KMS-11 (cell line): ENCODE results near the gene AADACL3.

Experiments used
- H2AFZ ChIP-seq: fragments of 200-600 bp; sonication (generic); 2 replicates; pipeline ENCODE4 v1.6.1; 2016; ENCODE audit warnings: antibody characterized with exemption, mixed run types, low read depth
- H3K27ac ChIP-seq: fragments of 200-600 bp; sonication (generic); 2 replicates; pipeline ENCODE4 v1.6.1; 2016; ENCODE audit warnings: mild to moderate bottlenecking, mixed run types
- H3K27me3 ChIP-seq: fragments of 200-600 bp; sonication (generic); 2 replicates; pipeline ENCODE4 v1.6.1; 2017; ENCODE audit warnings: mild to moderate bottlenecking, low read depth, mixed run types, moderate library complexity; ENCODE audit not compliant: insufficient read depth
- H3K36me3 ChIP-seq: fragments of 200-600 bp; sonication (generic); 2 replicates; pipeline ENCODE4 v1.6.1; 2017; ENCODE audit warnings: mild to moderate bottlenecking, mixed run types; ENCODE audit not compliant: insufficient read depth
- H3K4me1 ChIP-seq: fragments of 200-600 bp; sonication (generic); 2 replicates; pipeline ENCODE4 v1.6.1; 2016; ENCODE audit warnings: mild to moderate bottlenecking, low read depth, mixed run types; ENCODE audit not compliant: poor library complexity, severe bottlenecking
- H3K4me2 ChIP-seq: fragments of 200-600 bp; sonication (generic); 2 replicates; pipeline ENCODE4 v1.7.0; 2016; ENCODE audit warnings: mild to moderate bottlenecking, mixed run types
- H3K4me3 ChIP-seq: fragments of 200-600 bp; sonication (generic); IDR thresholded peaks from 2 replicates; pipeline ENCODE4 v1.6.1; 2017; ENCODE audit warnings: low read depth, low read length, mixed read lengths; ENCODE audit not compliant: insufficient read depth
- H3K79me2 ChIP-seq: fragments of 200-600 bp; sonication (generic); 2 replicates; pipeline ENCODE4 v1.6.1; 2016; ENCODE audit warnings: low read depth, mixed run types; ENCODE audit not compliant: insufficient read depth
- H3K9ac ChIP-seq: fragments of 200-600 bp; sonication (generic); 2 replicates; pipeline ENCODE4 v1.6.1; 2016; ENCODE audit warnings: mild to moderate bottlenecking, mixed run types
- H4K20me1 ChIP-seq: fragments of 200-600 bp; sonication (generic); 2 replicates; pipeline ENCODE4 v1.6.1; 2016; ENCODE audit warnings: mild to moderate bottlenecking, mixed run types; ENCODE audit not compliant: insufficient read depth
- CTCF ChIP-seq: fragments of 200-600 bp; sonication (generic); conservative IDR thresholded peaks from 2 replicates; pipeline ENCODE4 v1.6.1; 2017; ENCODE audit warnings: low read depth, mild to moderate bottlenecking, antibody characterized with exemption, low read length, moderate library complexity, mixed read lengths

Gene AADACL3

GRCh38 chr1:12692967-12693782 lies 22.7 kb upstream of the AADACL3 start:
- no peaks in the 10 kb centered on the region; the same call in 1 of the 2 replicates for H3K27me3 ChIP-seq
- H3K27ac ChIP-seq: no peak overlapping the region
- no peaks in the 10 kb centered on the region for H3K79me2 ChIP-seq
- H3K4me2 ChIP-seq: no peak overlapping the region
- H4K20me1 ChIP-seq: no peaks in the 10 kb centered on the region
- H3K4me3 ChIP-seq: no peak overlapping the region
- no peak for TF ChIP-seq CTCF
- H2AFZ ChIP-seq: no peak overlapping the region
- no peaks in the 10 kb centered on the region for H3K4me1 ChIP-seq
- no peaks in the 10 kb centered on the region for H3K36me3 ChIP-seq
- H3K9ac ChIP-seq: no peak overlapping the region

- Histone ChIP-seq H2AFZ (no peak overlapping the region), H3K27ac (no peak overlapping the region), H3K4me1 (no peaks in the 10 kb centered on the region), H3K9ac (no peak overlapping the region), H3K4me3 (no peak overlapping the region), H3K4me2 (no peak overlapping the region), H3K79me2 (no peaks in the 10 kb centered on the region), H3K36me3 (no peaks in the 10 kb centered on the region), H4K20me1 (no peaks in the 10 kb centered on the region), H3K27me3 (no peaks in the 10 kb centered on the region; the same call in 1 of the 2 replicates)
- TF ChIP-seq CTCF: no peak
Observed at GRCh38 chr1:12696658-12697057, 19.3 kb upstream of the AADACL3 start.

DNA sequence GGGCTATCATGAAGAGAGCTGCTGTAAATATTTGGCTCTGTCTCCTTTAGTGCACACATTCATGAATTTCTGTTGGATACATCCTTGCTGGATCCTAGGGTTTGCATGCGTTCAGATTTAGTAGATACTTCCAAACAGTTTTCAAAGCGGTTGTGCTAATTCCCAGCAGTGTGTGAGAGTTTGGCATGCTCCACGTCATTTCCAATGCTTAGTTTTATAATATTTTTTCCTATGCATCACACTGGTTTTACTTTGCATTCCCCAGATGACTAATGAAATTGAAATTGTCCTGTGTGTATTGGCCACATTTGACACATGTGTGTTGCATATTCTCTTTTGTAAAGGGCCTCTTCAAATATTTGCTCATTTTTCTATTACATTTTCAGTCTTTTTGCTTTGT lies 18.5 kb upstream of the AADACL3 start:
- Histone ChIP-seq H3K4me1 (no peaks in the 10 kb centered on the region), H3K4me2 (no peak overlapping the region), H3K27me3 (no peaks in the 10 kb centered on the region; the same call in 1 of the 2 replicates), H2AFZ (no peak overlapping the region), H3K79me2 (no peaks in the 10 kb centered on the region), H4K20me1 (no peaks in the 10 kb centered on the region), H3K36me3 (no peaks in the 10 kb centered on the region), H3K4me3 (no peak overlapping the region), H3K9ac (no peak overlapping the region), H3K27ac (no peak overlapping the region)
- TF ChIP-seq CTCF: no peak

DNA sequence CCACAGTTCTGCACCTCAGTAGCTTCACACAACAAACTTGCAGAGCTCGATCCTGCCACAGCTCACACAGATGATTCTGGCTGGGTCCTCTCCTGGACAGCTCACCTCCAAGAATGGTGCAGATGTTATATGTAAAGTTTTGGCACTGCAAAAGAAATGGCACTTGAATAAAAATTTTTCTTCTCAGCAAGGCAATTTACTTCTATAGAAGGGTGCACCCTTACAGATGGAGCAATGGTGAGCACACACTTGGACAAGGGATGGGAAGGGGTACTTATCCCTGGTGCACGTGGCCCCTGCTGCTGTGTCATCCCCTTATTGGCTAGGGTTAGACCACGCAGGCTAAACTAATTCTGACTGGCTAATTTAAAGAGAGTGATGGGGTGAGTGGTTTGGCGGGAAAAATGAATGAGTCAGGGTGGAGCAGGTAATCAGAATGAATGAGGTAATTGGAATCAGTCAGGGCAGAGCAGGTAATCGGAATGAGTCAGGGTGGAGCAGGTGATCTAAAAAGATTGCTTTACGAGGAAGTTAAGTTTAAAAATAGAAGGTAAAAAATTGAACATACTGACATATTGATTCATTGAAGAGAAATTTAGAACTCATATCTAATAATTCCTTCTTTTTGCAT lies 12.0 kb upstream of the AADACL3 start:
- H3K27me3 ChIP-seq: no peaks in the 10 kb centered on the region
- no peak overlapping the region for H3K4me3 ChIP-seq
- no peaks in the 10 kb centered on the region for H3K4me1 ChIP-seq
- no peak overlapping the region for H3K4me2 ChIP-seq
- no peaks in the 10 kb centered on the region for H4K20me1 ChIP-seq
- no peak for TF ChIP-seq CTCF
- no peak overlapping the region for H2AFZ ChIP-seq
- no peak overlapping the region for H3K9ac ChIP-seq
- H3K79me2 ChIP-seq: no peaks in the 10 kb centered on the region
- H3K27ac ChIP-seq: no peak overlapping the region
- no peaks in the 10 kb centered on the region for H3K36me3 ChIP-seq
